BLaER1 (cell line): ENCODE data around the gene CDK14.

Source experiments
- H3K27ac ChIP-seq: shearing (Covaris generic); formaldehyde crosslinking; 2 replicates; pipeline ENCODE4 v1.8.1; 2022
- H3K27me3 ChIP-seq: shearing (Covaris generic); formaldehyde crosslinking; 2 replicates; pipeline ENCODE4 v1.8.1; 2022
- H3K36me3 ChIP-seq: shearing (Covaris generic); formaldehyde crosslinking; 2 replicates; pipeline ENCODE4 v1.8.1; 2022
- H3K4me1 ChIP-seq: shearing (Covaris generic); formaldehyde crosslinking; 2 replicates; pipeline ENCODE4 v1.8.1; 2022
- H3K4me2 ChIP-seq: shearing (Covaris generic); formaldehyde crosslinking; 2 replicates; pipeline ENCODE4 v1.8.1; 2022
- H3K4me3 ChIP-seq: shearing (Covaris generic); formaldehyde crosslinking; 2 replicates; pipeline ENCODE4 v1.8.1; 2022
- H3K9ac ChIP-seq: shearing (Covaris generic); formaldehyde crosslinking; 2 replicates; pipeline ENCODE4 v1.8.1; 2022
- H3K9me3 ChIP-seq: shearing (Covaris generic); formaldehyde crosslinking; 2 replicates; pipeline ENCODE4 v1.8.1; 2022
- H4K20me1 ChIP-seq: shearing (Covaris generic); formaldehyde crosslinking; 2 replicates; pipeline ENCODE4 v1.8.1; 2022
- Cebpa-rat ChIP-seq: shearing (Covaris generic); IDR thresholded peaks from 2 replicates; pipeline ENCODE4 v1.8.1; 2022

The CDK14 gene

GRCh38 chr7:91043924-91044645 is 448.0 kb downstream of the CDK14 start:
- Histone ChIP-seq H3K27me3 (no peaks in the 10 kb centered on the region), H4K20me1 (no peaks in the 10 kb centered on the region), H3K27ac (no peak overlapping the region), H3K4me3 (no peak overlapping the region), H3K4me2 (no peak overlapping the region), H3K9me3 (no peaks in the 10 kb centered on the region), H3K36me3 (no peaks in the 10 kb centered on the region), H3K9ac (no peak overlapping the region), H3K4me1 (no peaks in the 10 kb centered on the region)
- TF ChIP-seq Cebpa-rat: no peak

- H3K4me2 ChIP-seq: no peak overlapping the region
- 0 out of 2 replicates have a peak, but pooled peaks cover 3% of the 10 kb centered on the region for H3K36me3 ChIP-seq
- no peak overlapping the region for H3K4me3 ChIP-seq
- H3K9ac ChIP-seq: no peak overlapping the region
- TF ChIP-seq Cebpa-rat: no peak
- no peak overlapping the region for H3K27ac ChIP-seq
- no peaks in the 10 kb centered on the region for H3K27me3 ChIP-seq
- H3K9me3 ChIP-seq: no peaks in the 10 kb centered on the region
- no peaks in the 10 kb centered on the region for H3K4me1 ChIP-seq
- H4K20me1 ChIP-seq: no peaks in the 10 kb centered on the region
Measured at GRCh38 chr7:91045606-91046005, 449.5 kb downstream of the CDK14 start.

- H3K4me2 ChIP-seq: no peak overlapping the region
- no peak for TF ChIP-seq Cebpa-rat
- no peak overlapping the region for H3K27ac ChIP-seq
- H3K27me3 ChIP-seq: no peaks in the 10 kb centered on the region
- no peaks in the 10 kb centered on the region for H3K9me3 ChIP-seq
- no peak overlapping the region for H3K9ac ChIP-seq
- H3K36me3 ChIP-seq: peaks cover 3% of the 10 kb centered on the region; the same call in 1 of the 2 replicates
- H3K4me1 ChIP-seq: no peaks in the 10 kb centered on the region
- H4K20me1 ChIP-seq: no peaks in the 10 kb centered on the region
- no peak overlapping the region for H3K4me3 ChIP-seq
Measured at GRCh38 chr7:91046322-91047089, 450.4 kb downstream of the CDK14 start.

GRCh38 chr7:91047636-91048035 is 451.5 kb downstream of the CDK14 start:
- no peaks in the 10 kb centered on the region for H3K27me3 ChIP-seq
- H3K9me3 ChIP-seq: no peaks in the 10 kb centered on the region
- no peaks in the 10 kb centered on the region for H4K20me1 ChIP-seq
- no peak overlapping the region for H3K9ac ChIP-seq
- no peak overlapping the region for H3K27ac ChIP-seq
- no peaks in the 10 kb centered on the region for H3K4me1 ChIP-seq
- TF ChIP-seq Cebpa-rat: no peak
- H3K4me3 ChIP-seq: no peak overlapping the region
- peaks cover 3% of the 10 kb centered on the region for H3K36me3 ChIP-seq
- H3K4me2 ChIP-seq: no peak overlapping the region

GRCh38 chr7:91050677-91051076 is 454.6 kb downstream of the CDK14 start:
- no peak overlapping the region for H3K4me2 ChIP-seq

GRCh38 chr7:91051966-91052365 is 455.8 kb downstream of the CDK14 start:
- TF ChIP-seq Cebpa-rat: no peak
- peaks cover 18% of the 10 kb centered on the region for H3K36me3 ChIP-seq
- no peaks in the 10 kb centered on the region for H3K4me1 ChIP-seq
- H3K9me3 ChIP-seq: 0 out of 2 replicates have a peak, but pooled peaks cover 4% of the 10 kb centered on the region
- no peaks in the 10 kb centered on the region; the same call in 1 of the 2 replicates for H3K27me3 ChIP-seq
- H3K4me3 ChIP-seq: no peak overlapping the region
- H3K9ac ChIP-seq: no peak overlapping the region
- no peaks in the 10 kb centered on the region for H4K20me1 ChIP-seq
- H3K27ac ChIP-seq: no peak overlapping the region
- no peak overlapping the region for H3K4me2 ChIP-seq

More at GRCh38 chr7:91050677-91051076, 454.6 kb downstream of the CDK14 start:
- H3K4me1 ChIP-seq: no peaks in the 10 kb centered on the region
- no peak overlapping the region for H3K27ac ChIP-seq
- no peaks in the 10 kb centered on the region for H3K9me3 ChIP-seq
- H3K4me3 ChIP-seq: no peak overlapping the region
- H3K9ac ChIP-seq: no peak overlapping the region
- TF ChIP-seq Cebpa-rat: no peak
- no peaks in the 10 kb centered on the region for H4K20me1 ChIP-seq
- H3K36me3 ChIP-seq: peaks cover 13% of the 10 kb centered on the region
- no peaks in the 10 kb centered on the region; the same call in 1 of the 2 replicates for H3K27me3 ChIP-seq

- Histone ChIP-seq H3K4me2 (no peak overlapping the region), H3K36me3 (peaks cover 18% of the 10 kb centered on the region), H3K27ac (no peak overlapping the region), H3K4me1 (no peaks in the 10 kb centered on the region), H3K9ac (no peak overlapping the region), H3K27me3 (no peaks in the 10 kb centered on the region; the same call in 1 of the 2 replicates), H4K20me1 (no peaks in the 10 kb centered on the region), H3K4me3 (no peak overlapping the region), H3K9me3 (0 out of 2 replicates have a peak, but pooled peaks cover 4% of the 10 kb centered on the region)
- TF ChIP-seq Cebpa-rat: no peak
Measured at GRCh38 chr7:91054374-91054773, 458.3 kb downstream of the CDK14 start.

- TF ChIP-seq Cebpa-rat: no peak
- H3K27me3 ChIP-seq: no peaks in the 10 kb centered on the region; the same call in 1 of the 2 replicates
- no peak overlapping the region for H3K27ac ChIP-seq
- H4K20me1 ChIP-seq: no peaks in the 10 kb centered on the region
- 0 out of 2 replicates have a peak, but pooled peaks cover 4% of the 10 kb centered on the region for H3K9me3 ChIP-seq
- H3K9ac ChIP-seq: no peak overlapping the region
- H3K4me2 ChIP-seq: no peak overlapping the region
- H3K4me1 ChIP-seq: no peaks in the 10 kb centered on the region
- no peak overlapping the region for H3K4me3 ChIP-seq
- peaks cover 15% of the 10 kb centered on the region for H3K36me3 ChIP-seq
Measured at GRCh38 chr7:91055219-91055618, 459.1 kb downstream of the CDK14 start.

- no peak overlapping the region for H3K9ac ChIP-seq
- no peak overlapping the region for H3K4me3 ChIP-seq
- peaks cover 9% of the 10 kb centered on the region; the same call in 1 of the 2 replicates for H3K4me1 ChIP-seq
Measured at GRCh38 chr7:91062713-91063112, 466.6 kb downstream of the CDK14 start.

GRCh38 chr7:91064052-91064451 is 467.9 kb downstream of the CDK14 start:
- Histone ChIP-seq H3K4me1 (peaks cover 9% of the 10 kb centered on the region; the same call in 1 of the 2 replicates), H3K4me3 (no peak overlapping the region), H3K27ac (no peak overlapping the region), H3K9me3 (no peaks in the 10 kb centered on the region), H3K4me2 (no peak overlapping the region), H3K36me3 (no peaks in the 10 kb centered on the region), H3K27me3 (no peaks in the 10 kb centered on the region), H4K20me1 (no peaks in the 10 kb centered on the region), H3K9ac (no peak overlapping the region)
- TF ChIP-seq Cebpa-rat: no peak

More at GRCh38 chr7:91062713-91063112, 466.6 kb downstream of the CDK14 start:
- Histone ChIP-seq H3K27me3 (no peaks in the 10 kb centered on the region), H4K20me1 (no peaks in the 10 kb centered on the region), H3K4me2 (no peak overlapping the region), H3K9me3 (no peaks in the 10 kb centered on the region), H3K36me3 (no peaks in the 10 kb centered on the region), H3K27ac (no peak overlapping the region)
- no peak for TF ChIP-seq Cebpa-rat
